ENCODE measurements around the gene SULT2B1. TPM values are rescaled to one million over a fixed set of nuclear protein-coding genes. Genes with fewer than 3 reads are reported as not detected.

The SULT2B1 gene
- total and polyA plus RNA-seq, 2 of the 4 experiments (the other 2 are of a cell fraction): 0.09 TPM; not detected in 1

DNA sequence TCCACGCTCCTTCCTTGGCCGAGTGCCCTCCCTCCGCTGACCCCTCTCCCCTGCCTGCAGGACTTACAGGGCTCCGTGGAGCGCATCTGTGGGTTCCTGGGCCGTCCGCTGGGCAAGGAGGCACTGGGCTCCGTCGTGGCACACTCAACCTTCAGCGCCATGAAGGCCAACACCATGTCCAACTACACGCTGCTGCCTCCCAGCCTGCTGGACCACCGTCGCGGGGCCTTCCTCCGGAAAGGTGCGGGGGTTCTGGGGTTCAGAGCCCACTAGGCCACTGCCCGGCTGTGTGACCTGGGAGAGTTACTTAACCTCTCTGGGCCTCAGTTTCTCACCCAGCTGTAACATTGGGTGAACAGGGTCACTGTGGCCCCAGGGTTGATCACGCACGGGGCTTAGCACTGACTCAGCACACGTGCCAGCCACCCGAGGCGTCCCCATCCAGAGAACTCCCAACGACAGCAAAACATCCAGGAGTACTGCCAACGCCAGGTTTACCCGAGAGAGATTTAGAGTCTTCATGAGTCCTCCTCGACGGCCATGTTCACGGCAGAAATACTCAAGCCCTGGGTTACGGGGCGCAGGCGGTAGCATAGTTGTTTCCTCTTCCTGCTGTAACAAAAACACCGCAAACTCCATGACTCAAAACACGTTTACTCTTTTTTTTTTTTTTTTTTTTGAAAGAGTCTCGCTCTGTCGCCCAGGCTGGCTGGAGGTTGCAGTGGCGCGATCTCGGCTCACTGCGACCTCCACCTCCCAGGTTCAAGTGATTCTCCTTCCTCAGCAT is 44.9 kb downstream of the SULT2B1 start:
- no peak overlapping the region for H3K14ac ChIP-seq (replicated peaks; ENCODE audit: low read depth, low read length)
- no peak overlapping the region for H3K4ac ChIP-seq (ENCODE audit: low read depth, low read length)
- no peak overlapping the region for H2BK20ac ChIP-seq (ENCODE audit: low read depth, low read length)
- no peaks in the 10 kb centered on the region for H3K79me1 ChIP-seq (ENCODE audit: low read depth in 1 of 2, low read length in 2 of 2)
- no peak overlapping the region for H3K4me2 ChIP-seq (ENCODE audit: low read depth, low read length)
- H3K27ac ChIP-seq (ENCODE audit: insufficient read depth, low read length): no peak overlapping the region
- in situ Hi-C loops (cut with MboI; ENCODE audit: low sequenced_read_pairs): no loop called here
- DNase-seq (no peak), ATAC-seq (ENCODE audit: low read depth) (no peak)
- H4K91ac ChIP-seq (ENCODE audit: insufficient read depth, low read depth, low read length): no peak overlapping the region
- no peak overlapping the region for H3K56ac ChIP-seq (ENCODE audit: extremely low read depth, insufficient read depth, low read length)
- TF ChIP-seq MAZ (IDR thresholded peaks at IDR 0.05; ENCODE audit: borderline replicate concordance, low read depth, low read length) (no peak), CHD1 (IDR thresholded peaks at IDR 0.05; ENCODE audit: low read depth, low read length) (no peak), MAFK (IDR thresholded peaks at IDR 0.05; ENCODE audit: low read depth, low read length) (no peak), SMC3 (IDR thresholded peaks at IDR 0.05; ENCODE audit: low read depth, low read length) (no peak), MXI1 (IDR thresholded peaks at IDR 0.05; ENCODE audit: borderline replicate concordance, low read depth, low read length) (no peak), CEBPB (IDR thresholded peaks at IDR 0.05; ENCODE audit: low read depth, low read length) (no peak), RFX5 (IDR thresholded peaks at IDR 0.05; ENCODE audit: low read depth, low read length) (no peak), FOS (IDR thresholded peaks at IDR 0.05; ENCODE audit: low read depth, low read length) (no peak), POLR2A (IDR thresholded peaks at IDR 0.05; ENCODE audit: low read depth, low read length) (no peak), RCOR1 (IDR thresholded peaks at IDR 0.05; ENCODE audit: insufficient replicate concordance, low read length) (no peak), RAD21 (IDR thresholded peaks at IDR 0.05; ENCODE audit: low read length) (no peak)
- TF ChIP-seq, protein P1, sequence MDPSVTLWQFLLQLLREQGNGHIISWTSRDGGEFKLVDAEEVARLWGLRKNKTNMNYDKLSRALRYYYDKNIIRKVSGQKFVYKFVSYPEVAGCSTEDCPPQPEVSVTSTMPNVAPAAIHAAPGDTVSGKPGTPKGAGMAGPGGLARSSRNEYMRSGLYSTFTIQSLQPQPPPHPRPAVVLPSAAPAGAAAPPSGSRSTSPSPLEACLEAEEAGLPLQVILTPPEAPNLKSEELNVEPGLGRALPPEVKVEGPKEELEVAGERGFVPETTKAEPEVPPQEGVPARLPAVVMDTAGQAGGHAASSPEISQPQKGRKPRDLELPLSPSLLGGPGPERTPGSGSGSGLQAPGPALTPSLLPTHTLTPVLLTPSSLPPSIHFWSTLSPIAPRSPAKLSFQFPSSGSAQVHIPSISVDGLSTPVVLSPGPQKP (IDR thresholded peaks at IDR 0.05; ENCODE audit: borderline replicate concordance, low read depth, low read length): no peak
- TF ChIP-seq, protein P2, sequence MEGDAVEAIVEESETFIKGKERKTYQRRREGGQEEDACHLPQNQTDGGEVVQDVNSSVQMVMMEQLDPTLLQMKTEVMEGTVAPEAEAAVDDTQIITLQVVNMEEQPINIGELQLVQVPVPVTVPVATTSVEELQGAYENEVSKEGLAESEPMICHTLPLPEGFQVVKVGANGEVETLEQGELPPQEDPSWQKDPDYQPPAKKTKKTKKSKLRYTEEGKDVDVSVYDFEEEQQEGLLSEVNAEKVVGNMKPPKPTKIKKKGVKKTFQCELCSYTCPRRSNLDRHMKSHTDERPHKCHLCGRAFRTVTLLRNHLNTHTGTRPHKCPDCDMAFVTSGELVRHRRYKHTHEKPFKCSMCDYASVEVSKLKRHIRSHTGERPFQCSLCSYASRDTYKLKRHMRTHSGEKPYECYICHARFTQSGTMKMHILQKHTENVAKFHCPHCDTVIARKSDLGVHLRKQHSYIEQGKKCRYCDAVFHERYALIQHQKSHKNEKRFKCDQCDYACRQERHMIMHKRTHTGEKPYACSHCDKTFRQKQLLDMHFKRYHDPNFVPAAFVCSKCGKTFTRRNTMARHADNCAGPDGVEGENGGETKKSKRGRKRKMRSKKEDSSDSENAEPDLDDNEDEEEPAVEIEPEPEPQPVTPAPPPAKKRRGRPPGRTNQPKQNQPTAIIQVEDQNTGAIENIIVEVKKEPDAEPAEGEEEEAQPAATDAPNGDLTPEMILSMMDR (conservative IDR thresholded peaks at IDR 0.05; ENCODE audit: low read depth, low read length): no peak
- TF ChIP-seq, protein P3, sequence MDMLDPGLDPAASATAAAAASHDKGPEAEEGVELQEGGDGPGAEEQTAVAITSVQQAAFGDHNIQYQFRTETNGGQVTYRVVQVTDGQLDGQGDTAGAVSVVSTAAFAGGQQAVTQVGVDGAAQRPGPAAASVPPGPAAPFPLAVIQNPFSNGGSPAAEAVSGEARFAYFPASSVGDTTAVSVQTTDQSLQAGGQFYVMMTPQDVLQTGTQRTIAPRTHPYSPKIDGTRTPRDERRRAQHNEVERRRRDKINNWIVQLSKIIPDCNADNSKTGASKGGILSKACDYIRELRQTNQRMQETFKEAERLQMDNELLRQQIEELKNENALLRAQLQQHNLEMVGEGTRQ (IDR thresholded peaks at IDR 0.05; ENCODE audit: low read depth, low read length): no peak
- H4K5ac ChIP-seq (ENCODE audit: low read depth, low read length): no peak overlapping the region
- no peak overlapping the region for H2AK9ac ChIP-seq (replicated peaks; ENCODE audit: low read depth, low read length, poor library complexity)
- H4K8ac ChIP-seq (ENCODE audit: low read depth in 2 of 2, low read length in 2 of 2): no peak overlapping the region
- H3K36me3 ChIP-seq (ENCODE audit: control insufficient read depth, insufficient read depth, low read length): no peaks in the 10 kb centered on the region
- no peak overlapping the region for H3K23ac ChIP-seq (ENCODE audit: low read depth, low read length)
- H3K9me1 ChIP-seq (ENCODE audit: insufficient read depth, low read length): no peaks in the 10 kb centered on the region
- ChIA-PET POLR2A (ENCODE audit: unreplicated experiment) (no interaction called here), CTCF (no interaction called here)
- no peak overlapping the region for H2BK120ac ChIP-seq (ENCODE audit: low read depth, low read length)
- no peak overlapping the region for H3K9ac ChIP-seq (ENCODE audit: low read depth, low read length)
- 85% methylated on average over 28 of the region's 39 CpGs; no CpG with 5 or more reads in 1 of the 2 experiments for WGBS, 2 experiments (ENCODE audit: extremely low coverage in 2 of 2, insufficient read length in 1 of 2)
- H3K27me3 ChIP-seq (ENCODE audit: control insufficient read depth, insufficient read depth, low read length): peaks cover 16% of the 10 kb centered on the region
- no peaks in the 10 kb centered on the region for H4K20me1 ChIP-seq (ENCODE audit: insufficient read depth, low read length)
- H2AK5ac ChIP-seq (ENCODE audit: low read depth, low read length): no peak overlapping the region
- no peak overlapping the region for H3K18ac ChIP-seq (ENCODE audit: low read depth, low read length)
- intact Hi-C loops (cut with micrococcal nuclease): no loop called here
- no peak overlapping the region for H2BK15ac ChIP-seq (ENCODE audit: low read depth, low read length)
- no peak overlapping the region for H2BK5ac ChIP-seq (ENCODE audit: low read depth, low read length, poor library complexity, severe bottlenecking)
- H3K9me3 ChIP-seq (ENCODE audit: control insufficient read depth, insufficient read depth, low read length): no peaks in the 10 kb centered on the region
- no peak overlapping the region for H2AFZ ChIP-seq (replicated peaks; ENCODE audit: low read length, poor library complexity)
- no peak overlapping the region for H3K4me3 ChIP-seq (ENCODE audit: insufficient read depth, low read depth, low read length)
- dilution Hi-C loops (cut with HindIII; ENCODE audit: low sequenced_read_pairs, unreplicated experiment): no loop called here
- no TSS peak for BruUV-seq (replicated peaks)
- H3K4me1 ChIP-seq (ENCODE audit: control insufficient read depth, insufficient read depth, low read length): no peaks in the 10 kb centered on the region
